ENCODE data around the gene UBA5. TPM values are rescaled to one million over a fixed set of nuclear protein-coding genes. Genes with fewer than 3 reads are reported as not detected.

The UBA5 gene
- total RNA-seq, 2 experiments from 2014 or later, result 35.4 to 39.2 TPM

GRCh38 chr3:132616780-132617179 lies 43.3 kb upstream of the UBA5 start:
- ChIA-PET POLR2A (no interaction called here), CTCF (interaction anchor here (1.3 kb wide), 1 partner anchor 29 kb away, joined by 3 read pairs; no protein-coding TSS in a partner anchor)
- peaks cover 4% of the 10 kb centered on the region for H3K36me3 ChIP-seq (ENCODE audit: insufficient read depth, low read length)
- intact Hi-C loops (cut with DNase I, micrococcal nuclease), result no loop called here
- H3K9me3 Mint-ChIP-seq, result peaks cover 2% of the 10 kb centered on the region
- H3K36me3 Mint-ChIP-seq (ENCODE audit: low read depth), result peaks cover 66% of the 10 kb centered on the region
- H3K4me3 Mint-ChIP-seq, result no peak overlapping the region
- no peak for DNase-seq
- peaks cover 10% of the 10 kb centered on the region for H3K4me1 Mint-ChIP-seq (ENCODE audit: low read depth)
- no peak for TF ChIP-seq CTCF (IDR thresholded peaks at IDR 0.05)
- no peaks in the 10 kb centered on the region for H3K27me3 ChIP-seq (ENCODE audit: control insufficient read depth in 1 of 2, insufficient read depth in 2 of 2, low read length in 2 of 2)
- no peaks in the 10 kb centered on the region for H3K4me1 ChIP-seq (ENCODE audit: insufficient read depth, low read length)
- H3K27ac Mint-ChIP-seq, result no peak overlapping the region
- no peak overlapping the region for H3K4me3 ChIP-seq (ENCODE audit: low read length)
- ATAC-seq (ENCODE audit: poor library complexity), result no peak
- H3K27ac ChIP-seq (ENCODE audit: low read depth in 1 of 2, low read length in 2 of 2), result no peak overlapping the region
- H3K27me3 Mint-ChIP-seq, result no peaks in the 10 kb centered on the region
- no peaks in the 10 kb centered on the region for H3K9me3 ChIP-seq (ENCODE audit: control insufficient read depth in 1 of 2, insufficient read depth in 1 of 2, low read length in 2 of 2)

GRCh38 chr3:132622148-132622547 lies 38.0 kb upstream of the UBA5 start:
- Mint-ChIP-seq H3K27me3 (no peaks in the 10 kb centered on the region), H3K4me1 (ENCODE audit: low read depth) (peaks cover 27% of the 10 kb centered on the region), H3K36me3 (ENCODE audit: low read depth) (peaks cover 53% of the 10 kb centered on the region), H3K27ac (no peak overlapping the region), H3K9me3 (no peaks in the 10 kb centered on the region), H3K4me3 (no peak overlapping the region)
- H3K9me3 ChIP-seq (ENCODE audit: control insufficient read depth in 1 of 2, insufficient read depth in 1 of 2, low read length in 2 of 2), result no peaks in the 10 kb centered on the region
- TF ChIP-seq CTCF (IDR thresholded peaks at IDR 0.05), result no peak
- intact Hi-C loops (cut with DNase I, micrococcal nuclease), result no loop called here
- no peaks in the 10 kb centered on the region for H3K27me3 ChIP-seq (ENCODE audit: control insufficient read depth in 1 of 2, insufficient read depth in 2 of 2, low read length in 2 of 2)
- ChIA-PET POLR2A (no interaction called here), CTCF (no interaction called here)
- no peak for ATAC-seq (ENCODE audit: poor library complexity)
- H3K27ac ChIP-seq (ENCODE audit: low read depth in 1 of 2, low read length in 2 of 2), result no peak overlapping the region
- DNase-seq, result no peak
- H3K36me3 ChIP-seq (ENCODE audit: insufficient read depth, low read length), result peaks cover 22% of the 10 kb centered on the region
- no peak overlapping the region for H3K4me3 ChIP-seq (ENCODE audit: low read length)
- H3K4me1 ChIP-seq (ENCODE audit: insufficient read depth, low read length), result no peaks in the 10 kb centered on the region

- H3K4me1 ChIP-seq (ENCODE audit: insufficient read depth, low read length), result no peaks in the 10 kb centered on the region
- H3K4me1 Mint-ChIP-seq (ENCODE audit: low read depth), result peaks cover 27% of the 10 kb centered on the region
- no peak for TF ChIP-seq CTCF (IDR thresholded peaks at IDR 0.05)
- no peak overlapping the region for H3K27ac ChIP-seq (ENCODE audit: low read depth in 1 of 2, low read length in 2 of 2)
- no peak overlapping the region for H3K4me3 ChIP-seq (ENCODE audit: low read length)
- no peaks in the 10 kb centered on the region for H3K27me3 ChIP-seq (ENCODE audit: control insufficient read depth in 1 of 2, insufficient read depth in 2 of 2, low read length in 2 of 2)
- H3K9me3 ChIP-seq (ENCODE audit: control insufficient read depth in 1 of 2, insufficient read depth in 1 of 2, low read length in 2 of 2), result no peaks in the 10 kb centered on the region
- H3K27me3 Mint-ChIP-seq, result no peaks in the 10 kb centered on the region
- peaks cover 28% of the 10 kb centered on the region for H3K36me3 ChIP-seq (ENCODE audit: insufficient read depth, low read length)
- H3K9me3 Mint-ChIP-seq, result no peaks in the 10 kb centered on the region
- CTCF ChIA-PET, result no interaction called here
- POLR2A ChIA-PET, result no interaction called here
- no peak overlapping the region for H3K27ac Mint-ChIP-seq
- no peak overlapping the region for H3K4me3 Mint-ChIP-seq
- ATAC-seq (ENCODE audit: poor library complexity) (no peak), DNase-seq (no peak)
- intact Hi-C loops (cut with DNase I, micrococcal nuclease), result no loop called here
- peaks cover 53% of the 10 kb centered on the region for H3K36me3 Mint-ChIP-seq (ENCODE audit: low read depth)
Measured at GRCh38 chr3:132622761-132623160, 37.4 kb upstream of the UBA5 start.
